Measurements from ENCODE around the gene EPOP. TPM values are rescaled to one million over a fixed set of nuclear protein-coding genes. Genes with fewer than 3 reads are reported as not detected.

Gene EPOP
- total RNA-seq, 1 donor from 2014 or later: 54.9 TPM

DNA sequence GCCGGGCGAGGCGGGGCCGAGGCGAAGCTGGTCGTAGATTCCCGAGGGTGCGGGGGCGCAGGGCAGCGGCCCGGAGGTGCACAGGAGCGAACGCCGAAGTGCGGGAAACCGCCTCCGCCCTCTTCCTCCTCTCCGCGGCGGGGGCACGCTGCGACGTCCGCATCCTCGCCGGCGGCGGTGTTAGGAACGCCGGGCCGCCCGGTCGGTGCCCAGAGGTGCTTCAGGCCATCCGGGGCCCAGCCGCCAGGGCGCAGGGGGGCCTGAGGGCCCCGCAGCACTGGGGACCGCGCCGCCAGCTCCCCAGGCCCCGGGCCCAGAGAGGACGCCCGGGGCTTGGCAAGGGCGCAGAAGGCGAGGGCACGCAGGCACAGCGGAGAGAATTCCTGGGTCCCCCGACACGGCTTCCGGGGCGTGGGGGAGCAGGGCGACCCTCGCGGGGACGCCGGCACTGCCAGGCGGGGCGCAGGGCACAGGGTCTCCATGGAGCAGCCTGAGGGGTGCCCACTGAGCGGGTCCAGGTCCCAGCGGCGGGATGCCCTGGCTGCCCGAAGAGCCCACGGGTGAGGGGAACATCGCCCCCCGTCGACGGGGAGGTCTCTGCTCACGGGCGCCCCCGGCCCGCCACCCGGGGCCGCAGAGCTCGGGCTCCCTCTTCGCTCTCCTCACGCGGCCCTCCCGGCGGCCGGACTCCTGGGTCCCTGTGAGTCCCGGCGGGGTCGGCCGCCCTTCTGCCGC is 576 bp downstream of the EPOP start:
- peak overlapping the region; percentile 65 for H3K4me3 Mint-ChIP-seq
- H3K27ac Mint-ChIP-seq: peak overlapping the region; percentile 25
- H3K4me1 Mint-ChIP-seq: peaks cover 49% of the 10 kb centered on the region
- intact Hi-C loops (cut with micrococcal nuclease): loop anchor here (2.0 to 10.0 kb wide), 3 partner anchors 115 to 249 kb away; partner anchors contain the start of genes ARHGAP23 and RPL23
- no peaks in the 10 kb centered on the region for H3K9me3 Mint-ChIP-seq
- H3K27me3 Mint-ChIP-seq: peaks cover 31% of the 10 kb centered on the region
- peak; percentile 83 for DNase-seq
- peaks cover 14% of the 10 kb centered on the region for H3K36me3 Mint-ChIP-seq (ENCODE audit: low read depth)

- H3K27ac Mint-ChIP-seq: no peak overlapping the region
- H3K4me1 Mint-ChIP-seq: peaks cover 50% of the 10 kb centered on the region
- H3K27me3 Mint-ChIP-seq: peaks cover 36% of the 10 kb centered on the region
- peak overlapping the region; percentile 65 for H3K4me3 Mint-ChIP-seq
- no peaks in the 10 kb centered on the region for H3K9me3 Mint-ChIP-seq
- intact Hi-C loops (cut with micrococcal nuclease): loop anchor here (2.0 to 10.0 kb wide), 3 partner anchors 115 to 249 kb away; partner anchors contain the start of genes ARHGAP23 and RPL23
- peaks cover 14% of the 10 kb centered on the region for H3K36me3 Mint-ChIP-seq (ENCODE audit: low read depth)
- DNase-seq: no peak
Measured at GRCh38 chr17:38673707-38674013, 1.1 kb downstream of the EPOP start.

GRCh38 chr17:38672788-38673706 is 1.7 kb downstream of the EPOP start:
- Mint-ChIP-seq H3K9me3 (no peaks in the 10 kb centered on the region), H3K27me3 (peaks cover 42% of the 10 kb centered on the region), H3K4me3 (peak overlapping the region; percentile 46), H3K4me1 (peaks cover 48% of the 10 kb centered on the region), H3K36me3 (ENCODE audit: low read depth) (peaks cover 14% of the 10 kb centered on the region), H3K27ac (no peak overlapping the region)
- intact Hi-C loops (cut with micrococcal nuclease): loop anchor here (10.0 kb wide), 2 partner anchors 182 to 248 kb away; partner anchors contain the start of genes ARHGAP23 and RPL23
- peak; percentile 59 for DNase-seq

DNA sequence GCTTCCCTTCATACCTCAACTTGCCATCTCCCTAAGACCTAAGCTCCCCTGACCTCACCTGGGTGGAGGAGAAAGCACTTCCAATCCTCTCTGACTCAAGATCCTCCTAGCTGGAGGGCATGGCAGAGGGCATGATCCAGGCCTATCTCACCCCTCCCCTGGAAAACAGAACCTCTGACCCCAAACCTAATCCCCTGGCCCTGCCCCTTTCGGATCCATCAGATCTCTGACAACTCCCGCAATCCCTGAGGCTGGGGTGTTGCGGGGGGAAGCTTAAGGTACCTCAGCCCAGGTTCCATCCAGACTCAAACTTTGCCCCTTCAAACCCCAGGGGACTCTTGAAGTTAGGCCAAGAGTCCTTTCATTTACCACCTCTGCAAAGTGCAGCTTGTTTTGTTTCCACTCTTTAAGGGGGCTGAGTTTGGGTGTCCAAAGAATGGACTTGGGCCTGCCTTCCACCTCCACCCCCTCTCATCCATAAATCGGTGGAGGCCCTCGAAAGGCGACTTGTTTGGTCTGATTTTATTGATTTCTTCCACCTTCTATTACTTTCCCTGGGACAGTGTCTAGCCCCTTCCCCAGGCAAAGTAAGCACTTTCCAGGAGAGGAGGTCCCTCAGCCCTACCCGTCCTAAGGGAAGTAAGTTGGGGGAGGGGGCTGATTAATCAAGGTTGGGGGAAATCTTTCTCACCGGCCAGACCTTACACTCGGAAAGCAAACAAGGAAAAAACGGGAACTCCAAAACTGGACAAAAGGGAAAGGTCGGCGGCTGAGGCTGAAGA is 2.6 kb downstream of the EPOP start:
- DNase-seq: peak; percentile 59
- H3K4me1 Mint-ChIP-seq: peaks cover 47% of the 10 kb centered on the region
- peaks cover 49% of the 10 kb centered on the region for H3K27me3 Mint-ChIP-seq
- no peaks in the 10 kb centered on the region for H3K9me3 Mint-ChIP-seq
- peak overlapping the region; percentile 46 for H3K4me3 Mint-ChIP-seq
- intact Hi-C loops (cut with micrococcal nuclease): loop anchor here (10.0 kb wide), 2 partner anchors 183 to 247 kb away; partner anchors contain the start of genes ARHGAP23 and RPL23
- H3K27ac Mint-ChIP-seq: peak overlapping the region; percentile 66
- peaks cover 14% of the 10 kb centered on the region for H3K36me3 Mint-ChIP-seq (ENCODE audit: low read depth)

GRCh38 chr17:38669520-38669919 is 5.2 kb downstream of the EPOP start:
- Mint-ChIP-seq H3K4me3 (no peak overlapping the region), H3K4me1 (peaks cover 26% of the 10 kb centered on the region), H3K27me3 (peaks cover 52% of the 10 kb centered on the region), H3K27ac (no peak overlapping the region), H3K36me3 (ENCODE audit: low read depth) (peaks cover 14% of the 10 kb centered on the region), H3K9me3 (no peaks in the 10 kb centered on the region)
- intact Hi-C loops (cut with micrococcal nuclease): no loop called here
- no peak for DNase-seq

GRCh38 chr17:38667787-38668122 is 7.0 kb downstream of the EPOP start:
- H3K27ac Mint-ChIP-seq: no peak overlapping the region
- H3K4me3 Mint-ChIP-seq: no peak overlapping the region
- intact Hi-C loops (cut with micrococcal nuclease): loop anchor here (1.0 kb wide), 2 partner anchors 109 to 175 kb away; no protein-coding TSS in a partner anchor
- H3K27me3 Mint-ChIP-seq: peaks cover 56% of the 10 kb centered on the region
- DNase-seq: no peak
- H3K9me3 Mint-ChIP-seq: no peaks in the 10 kb centered on the region
- peaks cover 24% of the 10 kb centered on the region for H3K4me1 Mint-ChIP-seq
- peaks cover 10% of the 10 kb centered on the region for H3K36me3 Mint-ChIP-seq (ENCODE audit: low read depth)

GRCh38 chr17:38667099-38667786 is 7.5 kb downstream of the EPOP start:
- H3K27me3 Mint-ChIP-seq: peaks cover 55% of the 10 kb centered on the region
- intact Hi-C loops (cut with micrococcal nuclease): loop anchor here (1.0 kb wide), 2 partner anchors 109 to 175 kb away; no protein-coding TSS in a partner anchor
- DNase-seq: peak; percentile 89
- H3K9me3 Mint-ChIP-seq: no peaks in the 10 kb centered on the region
- no peak overlapping the region for H3K27ac Mint-ChIP-seq
- peaks cover 21% of the 10 kb centered on the region for H3K4me1 Mint-ChIP-seq
- H3K36me3 Mint-ChIP-seq (ENCODE audit: low read depth): peaks cover 7% of the 10 kb centered on the region
- H3K4me3 Mint-ChIP-seq: no peak overlapping the region

DNA sequence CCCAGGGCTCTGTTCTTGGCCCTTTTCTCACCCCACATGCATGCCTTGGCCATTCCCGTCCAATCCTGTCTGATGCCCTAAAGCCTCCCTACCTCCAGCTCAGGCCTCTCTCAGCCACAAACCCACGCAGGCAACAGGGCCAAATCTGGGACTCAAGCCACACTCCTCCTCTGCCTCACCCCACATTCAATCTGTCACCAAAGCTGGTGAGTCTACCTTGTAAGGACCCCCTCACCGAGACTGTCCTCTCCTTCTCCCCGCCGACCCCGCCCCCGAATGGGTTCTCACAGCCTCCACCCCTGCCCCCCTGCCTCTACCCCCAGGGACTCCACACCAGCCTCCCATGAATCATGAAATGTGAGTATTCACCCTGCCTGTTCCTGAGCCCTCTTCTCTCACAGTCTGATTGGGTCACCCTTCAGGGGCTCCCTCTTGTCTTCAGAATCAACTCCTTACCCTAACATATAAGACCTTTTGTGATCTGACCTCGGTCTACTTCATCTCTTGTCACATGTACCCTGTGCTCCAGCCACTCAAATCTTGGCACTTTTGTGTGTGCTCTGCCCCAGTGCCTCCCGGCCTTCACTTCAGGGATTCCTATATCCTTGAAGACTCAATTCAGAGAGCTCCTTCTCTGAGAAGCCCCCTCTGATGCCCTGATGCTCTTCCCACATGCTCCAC is 10.7 kb downstream of the EPOP start:
- no peaks in the 10 kb centered on the region for H3K9me3 Mint-ChIP-seq
- no peak overlapping the region for H3K4me3 Mint-ChIP-seq
- intact Hi-C loops (cut with micrococcal nuclease): no loop called here
- no peaks in the 10 kb centered on the region for H3K36me3 Mint-ChIP-seq (ENCODE audit: low read depth)
- no peak for DNase-seq
- no peak overlapping the region for H3K27ac Mint-ChIP-seq
- H3K4me1 Mint-ChIP-seq: peaks cover 4% of the 10 kb centered on the region
- H3K27me3 Mint-ChIP-seq: peaks cover 37% of the 10 kb centered on the region

DNA sequence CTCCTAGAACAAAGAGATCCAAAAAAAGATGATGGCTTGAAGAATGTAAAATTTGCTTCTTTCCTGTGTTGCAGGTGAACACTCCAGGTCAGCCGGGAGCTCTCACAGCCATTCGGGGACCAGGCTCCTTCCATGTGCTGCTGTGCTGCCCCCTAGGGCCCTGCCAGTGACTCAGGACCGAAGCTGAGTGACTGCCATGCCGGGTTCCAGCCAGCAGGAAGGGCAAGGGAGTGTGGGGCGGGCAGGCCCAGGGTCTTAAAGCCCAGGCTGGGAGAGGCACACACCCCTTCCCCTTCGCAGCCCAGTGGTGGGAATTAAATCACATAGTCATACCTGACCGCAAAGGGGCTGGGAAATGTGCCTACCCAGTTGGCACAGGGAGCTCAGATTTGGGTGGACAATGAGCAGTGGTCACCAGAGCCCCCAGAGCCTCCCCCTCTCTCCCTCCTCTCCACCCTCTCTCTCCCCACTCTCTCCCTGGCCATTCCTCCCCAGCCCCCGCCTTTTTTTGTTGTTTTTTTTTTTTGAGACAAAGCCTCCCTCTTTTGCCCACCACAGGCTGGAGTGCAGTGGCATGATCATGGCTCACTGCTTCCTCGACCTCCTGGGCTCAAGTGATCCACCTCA is 11.5 kb downstream of the EPOP start:
- DNase-seq: peak; percentile 81
- Mint-ChIP-seq H3K9me3 (no peaks in the 10 kb centered on the region), H3K27ac (no peak overlapping the region), H3K4me1 (peaks cover 8% of the 10 kb centered on the region), H3K36me3 (ENCODE audit: low read depth) (no peaks in the 10 kb centered on the region), H3K27me3 (peaks cover 32% of the 10 kb centered on the region), H3K4me3 (no peak overlapping the region)
- intact Hi-C loops (cut with micrococcal nuclease): no loop called here

GRCh38 chr17:38660097-38661025 is 14.4 kb downstream of the EPOP start:
- H3K27ac Mint-ChIP-seq: no peak overlapping the region
- peaks cover 28% of the 10 kb centered on the region for H3K27me3 Mint-ChIP-seq
- H3K9me3 Mint-ChIP-seq: no peaks in the 10 kb centered on the region
- H3K4me3 Mint-ChIP-seq: no peak overlapping the region
- no peak for DNase-seq
- H3K4me1 Mint-ChIP-seq: peaks cover 4% of the 10 kb centered on the region
- H3K36me3 Mint-ChIP-seq (ENCODE audit: low read depth): no peaks in the 10 kb centered on the region
- intact Hi-C loops (cut with micrococcal nuclease): no loop called here

- Mint-ChIP-seq H3K27me3 (peaks cover 30% of the 10 kb centered on the region), H3K9me3 (no peaks in the 10 kb centered on the region), H3K36me3 (ENCODE audit: low read depth) (no peaks in the 10 kb centered on the region), H3K4me3 (no peak overlapping the region), H3K4me1 (peaks cover 8% of the 10 kb centered on the region), H3K27ac (no peak overlapping the region)
- intact Hi-C loops (cut with micrococcal nuclease): no loop called here
- no peak for DNase-seq
Measured at GRCh38 chr17:38659415-38659814, 15.3 kb downstream of the EPOP start.
